GM23338 (cell line): ENCODE results near the gene ABCG2. TPM values are rescaled to one million over a fixed set of nuclear protein-coding genes. Genes with fewer than 3 reads are reported as not detected.

Experiments used
- CREB1 ChIP-seq: fragments of 250-450 bp; sonication (Bioruptor Pico); IDR thresholded peaks from 2 replicates; pipeline ENCODE4 v1.5.0; 2020; ENCODE audit warnings: low read depth, mild to moderate bottlenecking, moderate library complexity
- CTCF ChIP-seq, 2 experiments: fragments of 200-600 bp in 1 of 2; sonication (generic) in 1 of 2; conservative IDR thresholded peaks; 2 replicates each; pipeline versions ENCODE4 v1.5.1 to v1.6.1; 2016 to 2017; ENCODE audit warnings: antibody characterized with exemption in 2 of 2, low read depth in 2 of 2, mild to moderate bottlenecking in 2 of 2, moderate library complexity in 1 of 2
- EZH2 ChIP-seq: fragments of 200-600 bp; sonication (generic); IDR thresholded peaks from one replicate; pipeline ENCODE4 v1.8.0; 2017; ENCODE audit warnings: antibody characterized with exemption, mild to moderate bottlenecking, low read depth; ENCODE audit not compliant: unreplicated experiment
- EZH2phosphoT487 ChIP-seq: fragments of 200-600 bp; sonication (generic); IDR thresholded peaks from one replicate; pipeline ENCODE4 v1.8.1; 2018; ENCODE audit warnings: antibody characterized with exemption; ENCODE audit not compliant: unreplicated experiment
- JUNB ChIP-seq: IDR thresholded peaks from one replicate; pipeline ENCODE4 v1.6.1; 2016; ENCODE audit warnings: antibody characterized with exemption; ENCODE audit not compliant: unreplicated experiment
- NANOG ChIP-seq: IDR thresholded peaks from 2 replicates; pipeline ENCODE4 v1.6.1; 2016; ENCODE audit warnings: antibody characterized with exemption, borderline replicate concordance
- REST ChIP-seq: IDR thresholded peaks from one replicate; pipeline ENCODE4 v1.6.1; 2018; ENCODE audit warnings: antibody characterized with exemption; ENCODE audit not compliant: unreplicated experiment
- STAT1 ChIP-seq: IDR thresholded peaks from one replicate; pipeline ENCODE4 v1.6.1; 2016; ENCODE audit warnings: antibody characterized with exemption; ENCODE audit not compliant: unreplicated experiment
- ZNF114 ChIP-seq: fragments of 250-450 bp; sonication (Bioruptor Pico); IDR thresholded peaks from 2 replicates; pipeline ENCODE4 v1.5.0; 2020; ENCODE audit warnings: mild to moderate bottlenecking, moderate library complexity
- ZNF331 ChIP-seq: fragments of 250-450 bp; sonication (Bioruptor Pico); IDR thresholded peaks from 2 replicates; pipeline ENCODE4 v1.5.0; 2020; ENCODE audit warnings: low read depth, mild to moderate bottlenecking, moderate library complexity
- polyA plus RNA-seq: library from polyadenylated mRNA; unstranded; fragments of >200 nt; fragmentation: Nextera tagmentation; extraction: Ambion mirVana; gene quantifications from 2 replicates; pipeline ENCODE4 v1.2.1, GENCODE V29; 2016
- total RNA-seq: library from RNA; depleted of rRNA; stranded (reverse); fragments of >200 nt; shearing (Covaris generic); gene quantifications from 2 replicates; pipeline ENCODE4 v1.2.3, GENCODE V29; 2014
- TF ChIP-seq, protein P1 (sequence below): fragments of 250-450 bp; sonication (Bioruptor Pico); IDR thresholded peaks from 2 replicates; pipeline ENCODE4 v1.5.0; 2020; ENCODE audit warnings: mild to moderate bottlenecking, moderate library complexity
- TF ChIP-seq, protein P2 (sequence below): IDR thresholded peaks from 2 replicates; pipeline ENCODE4 v1.6.1; 2016; ENCODE audit warnings: antibody characterized with exemption

ABCG2 gene
- total and polyA plus RNA-seq, 2 experiments from 2014 or later, result 1.5 to 10.6 TPM

DNA sequence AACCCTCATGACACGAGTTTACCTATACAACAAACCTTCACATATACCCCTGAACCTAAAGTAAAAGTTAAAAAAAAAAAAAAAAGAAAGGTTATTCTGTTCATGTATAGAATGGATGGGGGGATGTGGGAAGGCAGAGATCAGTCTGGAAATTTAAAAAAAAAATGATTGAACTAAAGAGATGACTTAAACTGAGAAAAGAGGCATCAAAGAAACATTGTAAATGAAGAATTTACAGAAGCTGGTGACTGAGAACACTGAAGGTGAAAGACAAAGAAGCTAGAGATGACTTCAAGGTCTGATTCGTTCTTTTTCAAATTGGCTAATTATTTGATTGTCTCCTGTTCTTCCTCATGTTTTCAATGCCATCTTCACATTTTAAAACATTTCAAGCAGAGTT is 12.8 kb upstream of the ABCG2 start (continued):
- TF ChIP-seq, protein P1, sequence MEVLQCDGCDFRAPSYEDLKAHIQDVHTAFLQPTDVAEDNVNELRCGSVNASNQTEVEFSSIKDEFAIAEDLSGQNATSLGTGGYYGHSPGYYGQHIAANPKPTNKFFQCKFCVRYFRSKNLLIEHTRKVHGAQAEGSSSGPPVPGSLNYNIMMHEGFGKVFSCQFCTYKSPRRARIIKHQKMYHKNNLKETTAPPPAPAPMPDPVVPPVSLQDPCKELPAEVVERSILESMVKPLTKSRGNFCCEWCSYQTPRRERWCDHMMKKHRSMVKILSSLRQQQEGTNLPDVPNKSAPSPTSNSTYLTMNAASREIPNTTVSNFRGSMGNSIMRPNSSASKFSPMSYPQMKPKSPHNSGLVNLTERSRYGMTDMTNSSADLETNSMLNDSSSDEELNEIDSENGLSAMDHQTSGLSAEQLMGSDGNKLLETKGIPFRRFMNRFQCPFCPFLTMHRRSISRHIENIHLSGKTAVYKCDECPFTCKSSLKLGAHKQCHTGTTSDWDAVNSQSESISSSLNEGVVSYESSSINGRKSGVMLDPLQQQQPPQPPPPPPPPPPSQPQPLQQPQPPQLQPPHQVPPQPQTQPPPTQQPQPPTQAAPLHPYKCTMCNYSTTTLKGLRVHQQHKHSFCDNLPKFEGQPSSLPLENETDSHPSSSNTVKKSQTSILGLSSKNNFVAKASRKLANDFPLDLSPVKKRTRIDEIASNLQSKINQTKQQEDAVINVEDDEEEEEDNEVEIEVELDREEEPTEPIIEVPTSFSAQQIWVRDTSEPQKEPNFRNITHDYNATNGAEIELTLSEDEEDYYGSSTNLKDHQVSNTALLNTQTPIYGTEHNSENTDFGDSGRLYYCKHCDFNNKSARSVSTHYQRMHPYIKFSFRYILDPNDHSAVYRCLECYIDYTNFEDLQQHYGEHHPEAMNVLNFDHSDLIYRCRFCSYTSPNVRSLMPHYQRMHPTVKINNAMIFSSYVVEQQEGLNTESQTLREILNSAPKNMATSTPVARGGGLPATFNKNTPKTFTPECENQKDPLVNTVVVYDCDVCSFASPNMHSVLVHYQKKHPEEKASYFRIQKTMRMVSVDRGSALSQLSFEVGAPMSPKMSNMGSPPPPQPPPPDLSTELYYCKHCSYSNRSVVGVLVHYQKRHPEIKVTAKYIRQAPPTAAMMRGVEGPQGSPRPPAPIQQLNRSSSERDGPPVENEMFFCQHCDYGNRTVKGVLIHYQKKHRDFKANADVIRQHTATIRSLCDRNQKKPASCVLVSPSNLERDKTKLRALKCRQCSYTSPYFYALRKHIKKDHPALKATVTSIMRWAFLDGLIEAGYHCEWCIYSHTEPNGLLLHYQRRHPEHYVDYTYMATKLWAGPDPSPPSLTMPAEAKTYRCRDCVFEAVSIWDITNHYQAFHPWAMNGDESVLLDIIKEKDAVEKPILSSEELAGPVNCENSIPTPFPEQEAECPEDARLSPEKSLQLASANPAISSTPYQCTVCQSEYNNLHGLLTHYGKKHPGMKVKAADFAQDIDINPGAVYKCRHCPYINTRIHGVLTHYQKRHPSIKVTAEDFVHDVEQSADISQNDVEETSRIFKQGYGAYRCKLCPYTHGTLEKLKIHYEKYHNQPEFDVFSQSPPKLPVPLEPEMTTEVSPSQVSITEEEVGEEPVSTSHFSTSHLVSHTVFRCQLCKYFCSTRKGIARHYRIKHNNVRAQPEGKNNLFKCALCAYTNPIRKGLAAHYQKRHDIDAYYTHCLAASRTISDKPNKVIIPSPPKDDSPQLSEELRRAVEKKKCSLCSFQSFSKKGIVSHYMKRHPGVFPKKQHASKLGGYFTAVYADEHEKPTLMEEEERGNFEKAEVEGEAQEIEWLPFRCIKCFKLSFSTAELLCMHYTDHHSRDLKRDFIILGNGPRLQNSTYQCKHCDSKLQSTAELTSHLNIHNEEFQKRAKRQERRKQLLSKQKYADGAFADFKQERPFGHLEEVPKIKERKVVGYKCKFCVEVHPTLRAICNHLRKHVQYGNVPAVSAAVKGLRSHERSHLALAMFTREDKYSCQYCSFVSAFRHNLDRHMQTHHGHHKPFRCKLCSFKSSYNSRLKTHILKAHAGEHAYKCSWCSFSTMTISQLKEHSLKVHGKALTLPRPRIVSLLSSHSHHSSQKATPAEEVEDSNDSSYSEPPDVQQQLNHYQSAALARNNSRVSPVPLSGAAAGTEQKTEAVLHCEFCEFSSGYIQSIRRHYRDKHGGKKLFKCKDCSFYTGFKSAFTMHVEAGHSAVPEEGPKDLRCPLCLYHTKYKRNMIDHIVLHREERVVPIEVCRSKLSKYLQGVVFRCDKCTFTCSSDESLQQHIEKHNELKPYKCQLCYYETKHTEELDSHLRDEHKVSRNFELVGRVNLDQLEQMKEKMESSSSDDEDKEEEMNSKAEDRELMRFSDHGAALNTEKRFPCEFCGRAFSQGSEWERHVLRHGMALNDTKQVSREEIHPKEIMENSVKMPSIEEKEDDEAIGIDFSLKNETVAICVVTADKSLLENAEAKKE (CRISPR knock-in tag), result no peak
- no peak for TF ChIP-seq ZNF114 (CRISPR knock-in tag)
- TF ChIP-seq CTCF (conservative IDR thresholded peaks at IDR 0.05; ENCODE audit: low read depth in 2 of 2), result no peak
- no peak for TF ChIP-seq CREB1 (CRISPR knock-in tag)
- TF ChIP-seq ZNF331 (CRISPR knock-in tag), result no peak
- TF ChIP-seq, protein P2, sequence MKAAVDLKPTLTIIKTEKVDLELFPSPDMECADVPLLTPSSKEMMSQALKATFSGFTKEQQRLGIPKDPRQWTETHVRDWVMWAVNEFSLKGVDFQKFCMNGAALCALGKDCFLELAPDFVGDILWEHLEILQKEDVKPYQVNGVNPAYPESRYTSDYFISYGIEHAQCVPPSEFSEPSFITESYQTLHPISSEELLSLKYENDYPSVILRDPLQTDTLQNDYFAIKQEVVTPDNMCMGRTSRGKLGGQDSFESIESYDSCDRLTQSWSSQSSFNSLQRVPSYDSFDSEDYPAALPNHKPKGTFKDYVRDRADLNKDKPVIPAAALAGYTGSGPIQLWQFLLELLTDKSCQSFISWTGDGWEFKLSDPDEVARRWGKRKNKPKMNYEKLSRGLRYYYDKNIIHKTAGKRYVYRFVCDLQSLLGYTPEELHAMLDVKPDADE, result no peak
- TF ChIP-seq STAT1, result no peak
- no peak for TF ChIP-seq JUNB
- TF ChIP-seq EZH2, result no peak
- TF ChIP-seq EZH2phosphoT487, result no peak
- TF ChIP-seq NANOG, result no peak
- no peak for TF ChIP-seq REST
